ENCODE results near the gene ROR1. TPM values are rescaled to one million over a fixed set of nuclear protein-coding genes. Genes with fewer than 3 reads are reported as not detected.

ROR1 gene
- total RNA-seq, 4 donors from 2014 or later = 0.73 to 2.6 (median 1.4) TPM

DNA sequence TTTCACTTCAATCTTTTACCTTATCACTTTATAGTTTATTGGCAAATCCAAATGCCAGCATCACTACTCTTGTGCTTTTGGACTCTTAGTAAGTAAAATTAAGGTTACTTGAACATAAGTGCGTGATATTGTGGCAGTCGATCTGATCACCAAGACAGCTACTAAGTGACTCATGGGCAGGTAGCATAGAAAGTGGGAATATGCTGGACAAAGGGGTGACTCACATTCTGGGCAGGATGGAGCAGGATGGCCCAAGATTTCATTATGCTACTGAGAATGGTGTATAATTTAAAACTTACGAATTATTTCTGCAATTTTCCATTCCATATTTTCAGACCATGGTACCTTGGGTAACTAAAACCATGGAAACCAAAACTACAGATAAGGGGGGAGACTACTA is 120.2 kb downstream of the ROR1 start:
- intact Hi-C loops (cut with DNase I) = no loop called here
- H3K27me3 ChIP-seq = no peaks in the 10 kb centered on the region
- no peak for TF ChIP-seq POLR2A (IDR thresholded peaks at IDR 0.05)
- TF ChIP-seq CTCF (IDR thresholded peaks at IDR 0.05) = no peak
- H3K36me3 ChIP-seq = no peaks in the 10 kb centered on the region
- no peak for DNase-seq
- H3K9me3 ChIP-seq = no peaks in the 10 kb centered on the region
- 94 to 98% methylated on average over 3 of the region's 3 CpGs for WGBS, 2 donors
- H3K4me3 ChIP-seq (replicated peaks in 1 of 3) = no peak overlapping the region
- no peak overlapping the region for H3K27ac ChIP-seq
- peaks cover 0 to 13% of the 10 kb centered on the region in 2 donors for H3K4me1 ChIP-seq

DNA sequence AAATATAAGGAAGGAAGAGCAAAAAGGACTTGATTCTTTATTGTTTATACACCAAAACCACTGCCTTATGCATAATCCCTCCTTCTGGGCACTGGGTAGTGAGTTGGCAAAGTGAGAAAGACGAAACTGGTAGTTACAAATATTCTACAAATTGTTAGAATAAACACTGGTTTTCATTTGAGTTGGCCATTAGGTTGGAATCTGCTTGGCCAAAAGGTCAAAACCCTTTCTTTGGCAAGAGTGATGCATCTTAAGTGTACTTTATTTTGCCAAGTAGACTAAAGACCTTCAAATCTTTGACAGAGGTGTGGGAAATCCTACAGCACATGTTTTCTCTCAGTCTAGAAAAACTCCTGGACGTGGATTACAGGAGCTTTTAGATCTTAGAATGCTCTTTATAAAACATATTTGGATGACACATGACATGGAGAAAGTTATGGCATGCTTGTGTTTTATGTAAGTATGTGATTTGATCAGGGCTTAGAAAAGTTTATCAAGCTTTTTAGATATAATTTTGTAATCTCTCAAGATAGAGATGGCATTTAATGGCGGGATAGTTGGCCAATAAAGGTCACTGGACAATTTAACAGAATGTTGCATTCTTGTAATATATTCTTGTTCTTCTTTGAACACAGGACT is 120.9 kb downstream of the ROR1 start:
- Histone ChIP-seq H3K9me3 (no peaks in the 10 kb centered on the region), H3K4me3 (replicated peaks in 1 of 3) (no peak overlapping the region), H3K27ac (no peak overlapping the region), H3K27me3 (no peaks in the 10 kb centered on the region), H3K36me3 (no peaks in the 10 kb centered on the region), H3K4me1 (peaks cover 0 to 13% of the 10 kb centered on the region in 2 donors)
- 77 to 87% methylated on average over 3 of the region's 3 CpGs for WGBS, 2 donors
- no peak for DNase-seq
- intact Hi-C loops (cut with DNase I) = no loop called here
- no peak for TF ChIP-seq CTCF (IDR thresholded peaks at IDR 0.05)
- no peak for TF ChIP-seq POLR2A (IDR thresholded peaks at IDR 0.05)

- Histone ChIP-seq H3K4me1 (peaks cover 0 to 13% of the 10 kb centered on the region in 2 donors), H3K27ac (no peak overlapping the region), H3K4me3 (replicated peaks in 1 of 3) (no peak overlapping the region), H3K9me3 (no peaks in the 10 kb centered on the region), H3K27me3 (no peaks in the 10 kb centered on the region), H3K36me3 (no peaks in the 10 kb centered on the region)
- WGBS, 2 donors = 90 to 93% methylated on average over 2 of the region's 2 CpGs
- TF ChIP-seq POLR2A (IDR thresholded peaks at IDR 0.05) (no peak), CTCF (IDR thresholded peaks at IDR 0.05) (no peak)
- DNase-seq = no peak
- intact Hi-C loops (cut with DNase I) = no loop called here
Measured at GRCh38 chr1:63896755-63897154, 122.9 kb downstream of the ROR1 start.

GRCh38 chr1:63898428-63899196 is 124.8 kb downstream of the ROR1 start:
- 81 to 82% methylated on average over 6 of the region's 6 CpGs for WGBS, 2 donors
- no peak overlapping the region for H3K27ac ChIP-seq
- TF ChIP-seq POLR2A (IDR thresholded peaks at IDR 0.05) (no peak), CTCF (IDR thresholded peaks at IDR 0.05) (no peak)
- intact Hi-C loops (cut with DNase I) = no loop called here
- H3K27me3 ChIP-seq = no peaks in the 10 kb centered on the region
- H3K4me1 ChIP-seq = no peaks in the 10 kb centered on the region
- no peak for DNase-seq
- no peak overlapping the region for H3K4me3 ChIP-seq (replicated peaks in 1 of 3)
- H3K9me3 ChIP-seq = no peaks in the 10 kb centered on the region
- no peaks in the 10 kb centered on the region for H3K36me3 ChIP-seq

DNA sequence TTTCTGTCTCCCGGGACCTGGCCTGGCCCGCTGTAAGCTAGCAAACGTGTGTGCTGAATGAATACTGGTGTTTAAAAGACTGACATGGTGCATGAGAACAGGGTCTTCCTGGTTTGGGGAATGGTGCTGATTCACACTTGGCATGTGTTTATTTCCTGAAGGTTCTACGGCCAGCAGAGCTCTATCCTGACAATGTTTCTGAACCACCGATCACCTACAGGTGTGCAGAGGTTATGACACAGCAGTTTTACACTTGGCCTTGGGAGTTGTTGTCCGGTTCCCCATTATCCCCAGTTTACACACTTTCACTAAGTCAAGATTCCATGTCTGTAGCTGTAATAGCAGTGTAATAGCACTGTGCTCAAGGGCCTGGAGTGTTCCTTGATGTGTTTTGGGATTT is 127.3 kb downstream of the ROR1 start:
- no peak for TF ChIP-seq POLR2A (IDR thresholded peaks at IDR 0.05)
- no peak for TF ChIP-seq CTCF (IDR thresholded peaks at IDR 0.05)

More for the DNA sequence above, 127.3 kb downstream of the ROR1 start:
- no peaks in the 10 kb centered on the region for H3K36me3 ChIP-seq
- no peak overlapping the region for H3K27ac ChIP-seq
- H3K4me3 ChIP-seq (replicated peaks in 1 of 3) = no peak overlapping the region
- WGBS, 2 donors = 91 to 94% methylated on average over 6 of the region's 6 CpGs
- H3K27me3 ChIP-seq = no peaks in the 10 kb centered on the region
- no peaks in the 10 kb centered on the region for H3K4me1 ChIP-seq
- no peaks in the 10 kb centered on the region for H3K9me3 ChIP-seq
- DNase-seq = no peak
- intact Hi-C loops (cut with DNase I) = no loop called here

Measured in thyroid gland (tissue), 4 donors.